IMR-90 (cell line): Measurements from ENCODE around the gene UPK1B.
"Not testable (repeated sequence)": the region's sequence is repeated elsewhere in the genome, so short reads cannot be mapped to it uniquely, and the experiment has no call there.

Experiments used
- CEBPB ChIP-seq: IDR thresholded peaks from 2 replicates; pipeline ENCODE4 v1.6.1; 2012; ENCODE audit warnings: low read depth, low read length, improper control_type of control experiment
- CTCF ChIP-seq: conservative IDR thresholded peaks from 2 replicates; pipeline ENCODE4 v1.5.1; 2012; ENCODE audit warnings: mild to moderate bottlenecking, low read depth, low read length, improper control_type of control experiment
- FOS ChIP-seq: fragments of 150-350 bp; IDR thresholded peaks from 2 replicates; pipeline ENCODE4 v1.6.1; 2016; ENCODE audit warnings: low read depth, low read length
- MXI1 ChIP-seq: IDR thresholded peaks from 2 replicates; pipeline ENCODE4 v1.6.1; 2012; ENCODE audit warnings: low read depth, mild to moderate bottlenecking, low read length, moderate library complexity, borderline replicate concordance
- POLR2A ChIP-seq: IDR thresholded peaks from 2 replicates; pipeline ENCODE4 v1.6.1; 2012; ENCODE audit warnings: mild to moderate bottlenecking, low read depth, low read length
- TF ChIP-seq, protein P1 (sequence below): fragments of 150-350 bp; IDR thresholded peaks from 2 replicates; pipeline ENCODE4 v1.6.1; 2016; ENCODE audit warnings: low read depth, mild to moderate bottlenecking, low read length, moderate library complexity, borderline replicate concordance

- not testable (repeated sequence) for TF ChIP-seq MXI1, CTCF, POLR2A, FOS
- TF ChIP-seq CEBPB, result peak; percentile 77
- TF ChIP-seq, protein P1, sequence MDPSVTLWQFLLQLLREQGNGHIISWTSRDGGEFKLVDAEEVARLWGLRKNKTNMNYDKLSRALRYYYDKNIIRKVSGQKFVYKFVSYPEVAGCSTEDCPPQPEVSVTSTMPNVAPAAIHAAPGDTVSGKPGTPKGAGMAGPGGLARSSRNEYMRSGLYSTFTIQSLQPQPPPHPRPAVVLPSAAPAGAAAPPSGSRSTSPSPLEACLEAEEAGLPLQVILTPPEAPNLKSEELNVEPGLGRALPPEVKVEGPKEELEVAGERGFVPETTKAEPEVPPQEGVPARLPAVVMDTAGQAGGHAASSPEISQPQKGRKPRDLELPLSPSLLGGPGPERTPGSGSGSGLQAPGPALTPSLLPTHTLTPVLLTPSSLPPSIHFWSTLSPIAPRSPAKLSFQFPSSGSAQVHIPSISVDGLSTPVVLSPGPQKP, result not testable (repeated sequence)
These were observed 41.1 kb upstream of the UPK1B start for GRCh38 chr3:119132291-119132690.
